Trophoblast cell (in vitro differentiated cells and primary cell): ENCODE measurements around the gene COL25A1.

Source experiments
- DNase-seq, 2 donors: peaks; one replicate each; pipeline ENCODE4 v3.0.0-alpha.2; 2016
- H2AFZ ChIP-seq: 2 replicates; pipeline ENCODE4 v1.6.1; 2013; ENCODE audit warnings: low read length, moderate library complexity, mild to moderate bottlenecking; ENCODE audit not compliant: insufficient read depth, poor library complexity
- H2AK5ac ChIP-seq: 2 replicates; pipeline ENCODE4 v1.6.1; 2013; ENCODE audit warnings: mild to moderate bottlenecking, low read length
- H2BK120ac ChIP-seq: 2 replicates; pipeline ENCODE4 v1.6.1; 2013; ENCODE audit warnings: low read length, mild to moderate bottlenecking, moderate library complexity; ENCODE audit not compliant: insufficient read depth, poor library complexity
- H2BK12ac ChIP-seq: 2 replicates; pipeline ENCODE4 v1.6.1; 2013; ENCODE audit warnings: mild to moderate bottlenecking, low read length, moderate library complexity
- H2BK5ac ChIP-seq: 2 replicates; pipeline ENCODE4 v1.6.1; 2013; ENCODE audit warnings: low read length, low read depth, moderate library complexity, mild to moderate bottlenecking; ENCODE audit not compliant: poor library complexity
- H3K14ac ChIP-seq: 2 replicates; pipeline ENCODE4 v1.6.1; 2013; ENCODE audit warnings: mild to moderate bottlenecking, low read length
- H3K18ac ChIP-seq: 2 replicates; pipeline ENCODE4 v1.6.1; 2013; ENCODE audit warnings: mild to moderate bottlenecking, low read length
- H3K23ac ChIP-seq: 2 replicates; pipeline ENCODE4 v1.6.1; 2013; ENCODE audit warnings: low read length
- H3K27ac ChIP-seq: 2 replicates; pipeline ENCODE4 v1.5.1; 2013; ENCODE audit warnings: low read depth, mild to moderate bottlenecking, inconsistent platforms, low read length, moderate library complexity
- H3K27me3 ChIP-seq: 2 replicates; pipeline ENCODE4 v1.6.1; 2013; ENCODE audit warnings: inconsistent platforms, mild to moderate bottlenecking, low read length, moderate library complexity; ENCODE audit not compliant: insufficient read depth
- H3K36me3 ChIP-seq, 2 experiments: 1 replicate in 1 of 2; 2 replicates in 1 of 2; pipeline ENCODE4 v1.6.1; 2013; ENCODE audit warnings: low read length in 2 of 2, mild to moderate bottlenecking in 2 of 2, moderate library complexity in 1 of 2; ENCODE audit not compliant: insufficient read depth in 2 of 2, control insufficient read depth in 1 of 2
- H3K4ac ChIP-seq: 2 replicates; pipeline ENCODE4 v1.6.1; 2013; ENCODE audit warnings: low read depth, mild to moderate bottlenecking, low read length, moderate library complexity
- H3K4me1 ChIP-seq, 2 experiments: 1 replicate in 1 of 2; 2 replicates in 1 of 2; pipeline ENCODE4 v1.6.1; 2013; ENCODE audit warnings: low read length in 2 of 2, mild to moderate bottlenecking in 2 of 2, moderate library complexity in 1 of 2; ENCODE audit not compliant: insufficient read depth in 2 of 2, control insufficient read depth in 1 of 2
- H3K4me2 ChIP-seq: 2 replicates; pipeline ENCODE4 v1.6.1; 2013; ENCODE audit warnings: inconsistent platforms, mild to moderate bottlenecking, low read length, moderate library complexity
- H3K4me3 ChIP-seq: 2 replicates; pipeline ENCODE4 v1.5.1; 2013; ENCODE audit warnings: mild to moderate bottlenecking, low read depth, low read length, inconsistent platforms
- H3K79me1 ChIP-seq: one replicate; pipeline ENCODE4 v1.6.1; 2013; ENCODE audit warnings: low read length
- H3K79me2 ChIP-seq: 2 replicates; pipeline ENCODE4 v1.6.1; 2013; ENCODE audit warnings: low read length, mild to moderate bottlenecking; ENCODE audit not compliant: control insufficient read depth, insufficient read depth, poor library complexity
- H3K9ac ChIP-seq: 2 replicates; pipeline ENCODE4 v1.6.1; 2013; ENCODE audit warnings: mild to moderate bottlenecking, low read length
- H3K9me3 ChIP-seq: 2 replicates; pipeline ENCODE4 v1.6.1; 2013; ENCODE audit warnings: low read depth, mild to moderate bottlenecking, control low read depth, inconsistent platforms, low read length; ENCODE audit not compliant: insufficient read depth
- H4K12ac ChIP-seq: 2 replicates; pipeline ENCODE4 v1.6.1; 2013; ENCODE audit warnings: low read depth, mild to moderate bottlenecking, low read length, moderate library complexity
- H4K8ac ChIP-seq: 2 replicates; pipeline ENCODE4 v1.6.1; 2013; ENCODE audit warnings: low read depth, mild to moderate bottlenecking, low read length, moderate library complexity
- H4K91ac ChIP-seq: one replicate; pipeline ENCODE4 v1.6.1; 2013; ENCODE audit warnings: low read depth, mild to moderate bottlenecking, low read length, moderate library complexity
- WGBS: extraction: QIAGEN DNeasy Blood & Tissue Kit; methylation state at CpG from one replicate; pipeline ENCODE4 v1.1.7; 2013; ENCODE audit warnings: missing lambda C conversion rate; ENCODE audit not compliant: insufficient read length, insufficient coverage; ENCODE audit errors: extremely low coverage; 5-methylcytosine and 5-hydroxymethylcytosine counted together

COL25A1 gene

GRCh38 chr4:109118635-109119034 lies 183.8 kb downstream of the COL25A1 start:
- no peak overlapping the region for H2AFZ ChIP-seq
- no peak overlapping the region for H3K18ac ChIP-seq
- no peak overlapping the region for H4K12ac ChIP-seq
- no peak overlapping the region for H3K14ac ChIP-seq
- H3K27me3 ChIP-seq: no peaks in the 10 kb centered on the region
- no peak overlapping the region for H3K4me2 ChIP-seq
- no peak for DNase-seq
- H3K79me2 ChIP-seq: no peaks in the 10 kb centered on the region
- no peak overlapping the region for H4K91ac ChIP-seq
- no peaks in the 10 kb centered on the region for H3K4me1 ChIP-seq
- no peaks in the 10 kb centered on the region for H3K9me3 ChIP-seq
- no peak overlapping the region for H2BK12ac ChIP-seq
- no peak overlapping the region for H3K23ac ChIP-seq
- H2BK5ac ChIP-seq: no peak overlapping the region
- no peak overlapping the region for H2AK5ac ChIP-seq
- H3K4me3 ChIP-seq: no peak overlapping the region
- no peaks in the 10 kb centered on the region for H3K79me1 ChIP-seq
- H3K9ac ChIP-seq: no peak overlapping the region
- H3K27ac ChIP-seq: no peak overlapping the region
- no peak overlapping the region for H2BK120ac ChIP-seq
- WGBS: no CpG with 5 or more reads among the region's 2 CpGs
- no peaks in the 10 kb centered on the region for H3K36me3 ChIP-seq
- H3K4ac ChIP-seq: no peak overlapping the region
- no peak overlapping the region for H4K8ac ChIP-seq

DNA sequence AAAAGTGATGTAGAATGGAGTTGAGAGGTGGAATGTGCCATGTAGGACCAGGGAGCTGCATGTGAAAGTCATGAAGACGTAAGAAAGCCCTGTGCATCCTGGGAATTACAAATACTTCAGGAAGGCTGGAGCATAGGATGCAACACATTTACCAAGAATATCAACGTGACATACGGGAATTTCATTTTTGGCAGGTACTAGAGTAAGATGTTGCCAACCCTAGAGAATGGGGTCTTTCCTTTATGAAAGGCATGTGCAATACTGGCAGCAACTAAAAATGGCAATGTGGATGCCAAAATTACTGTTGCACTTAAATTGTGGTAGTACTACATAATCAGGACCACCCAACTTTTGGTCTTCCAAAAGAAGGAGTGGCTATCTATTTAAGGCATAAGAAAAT lies 188.0 kb downstream of the COL25A1 start:
- H2AFZ ChIP-seq: no peak overlapping the region
- no peak overlapping the region for H2BK12ac ChIP-seq
- no peak overlapping the region for H2BK5ac ChIP-seq
- H3K23ac ChIP-seq: no peak overlapping the region
- no peaks in the 10 kb centered on the region for H3K36me3 ChIP-seq
- H3K4me3 ChIP-seq: no peak overlapping the region
- no peak overlapping the region for H3K14ac ChIP-seq
- no peaks in the 10 kb centered on the region for H3K27me3 ChIP-seq
- no peak overlapping the region for H3K18ac ChIP-seq
- no peak for DNase-seq
- H4K12ac ChIP-seq: no peak overlapping the region
- no peaks in the 10 kb centered on the region for H3K4me1 ChIP-seq
- H3K4ac ChIP-seq: no peak overlapping the region
- WGBS: no CpG with 5 or more reads among the region's 3 CpGs
- H3K4me2 ChIP-seq: no peak overlapping the region
- H4K8ac ChIP-seq: no peak overlapping the region
- no peak overlapping the region for H3K27ac ChIP-seq
- H3K79me2 ChIP-seq: no peaks in the 10 kb centered on the region
- H3K9me3 ChIP-seq: no peaks in the 10 kb centered on the region
- H2AK5ac ChIP-seq: no peak overlapping the region
- no peaks in the 10 kb centered on the region for H3K79me1 ChIP-seq
- no peak overlapping the region for H3K9ac ChIP-seq
- H2BK120ac ChIP-seq: no peak overlapping the region
- H4K91ac ChIP-seq: no peak overlapping the region

DNA sequence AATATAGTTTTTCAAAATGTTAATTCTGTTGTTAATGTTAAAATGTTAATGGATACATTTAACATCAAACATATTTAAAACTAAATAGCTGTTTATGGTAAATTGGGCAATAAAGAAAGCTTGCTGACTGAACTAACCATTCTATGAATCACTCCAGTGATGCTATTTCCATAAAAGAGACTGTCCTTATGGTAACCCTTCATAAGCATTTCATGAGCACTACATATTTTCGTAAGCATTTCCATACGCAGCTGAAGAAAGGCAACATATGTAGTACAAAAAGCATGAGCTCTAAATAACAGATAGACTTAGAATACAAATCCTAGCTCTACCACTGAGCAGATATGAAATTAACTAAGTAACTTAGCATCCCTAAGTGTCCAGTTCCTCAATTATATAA lies 188.9 kb downstream of the COL25A1 start:
- H3K36me3 ChIP-seq: no peaks in the 10 kb centered on the region
- H2AFZ ChIP-seq: no peak overlapping the region
- no peak overlapping the region for H2BK5ac ChIP-seq
- H4K12ac ChIP-seq: no peak overlapping the region
- H3K14ac ChIP-seq: no peak overlapping the region
- H3K23ac ChIP-seq: no peak overlapping the region
- DNase-seq: no peak
- H3K79me2 ChIP-seq: no peaks in the 10 kb centered on the region
- H3K27ac ChIP-seq: no peak overlapping the region
- no peak overlapping the region for H4K8ac ChIP-seq
- H3K9me3 ChIP-seq: no peaks in the 10 kb centered on the region
- H3K4me3 ChIP-seq: no peak overlapping the region
- no peak overlapping the region for H2BK120ac ChIP-seq
- no peak overlapping the region for H4K91ac ChIP-seq
- H3K4me1 ChIP-seq: no peaks in the 10 kb centered on the region
- H3K4me2 ChIP-seq: no peak overlapping the region
- H2BK12ac ChIP-seq: no peak overlapping the region
- H3K27me3 ChIP-seq: no peaks in the 10 kb centered on the region
- no CpG with 5 or more reads among the region's 2 CpGs for WGBS
- H3K79me1 ChIP-seq: no peaks in the 10 kb centered on the region
- H2AK5ac ChIP-seq: no peak overlapping the region
- H3K18ac ChIP-seq: no peak overlapping the region
- no peak overlapping the region for H3K4ac ChIP-seq
- H3K9ac ChIP-seq: no peak overlapping the region

GRCh38 chr4:109111031-109111430 lies 191.4 kb downstream of the COL25A1 start:
- H3K36me3 ChIP-seq: no peaks in the 10 kb centered on the region
- no peak overlapping the region for H4K91ac ChIP-seq
- no peaks in the 10 kb centered on the region for H3K4me1 ChIP-seq
- H3K79me2 ChIP-seq: no peaks in the 10 kb centered on the region
- H3K18ac ChIP-seq: no peak overlapping the region
- no peak overlapping the region for H3K4me2 ChIP-seq
- no peak overlapping the region for H3K23ac ChIP-seq
- no peak overlapping the region for H2BK120ac ChIP-seq
- H4K12ac ChIP-seq: no peak overlapping the region
- no CpG with 5 or more reads among the region's 3 CpGs for WGBS
- no peak overlapping the region for H2BK12ac ChIP-seq
- H3K4ac ChIP-seq: no peak overlapping the region
- H3K27me3 ChIP-seq: no peaks in the 10 kb centered on the region
- H2BK5ac ChIP-seq: no peak overlapping the region
- no peak for DNase-seq
- H3K9me3 ChIP-seq: no peaks in the 10 kb centered on the region
- H4K8ac ChIP-seq: no peak overlapping the region
- H3K14ac ChIP-seq: no peak overlapping the region
- no peak overlapping the region for H2AFZ ChIP-seq
- no peak overlapping the region for H3K9ac ChIP-seq
- H2AK5ac ChIP-seq: no peak overlapping the region
- H3K79me1 ChIP-seq: no peaks in the 10 kb centered on the region
- H3K4me3 ChIP-seq: no peak overlapping the region
- no peak overlapping the region for H3K27ac ChIP-seq
